Bronchus fibroblast of lung (primary cell): ENCODE results near the gene SEPTIN14. TPM values are rescaled to one million over a fixed set of nuclear protein-coding genes. Genes with fewer than 3 reads are reported as not detected.

ENCODE experiments used
- total RNA-seq: library from RNA; depleted of rRNA; stranded (reverse); fragments of >200 nt; gene quantifications from 2 replicates; pipeline ENCODE4 v1.2.3, GENCODE V29; 2015

The SEPTIN14 gene
- not detected in 2 replicates for total RNA-seq

GRCh38 chr7:55862652-55863051, at the start of gene SEPTIN14:
Gene SEPTIN14, minus strand, starts transcription at chr7:55862752. Its CDS starts 756 bp downstream, at chr7:55861996.

Other genes with a start within 250 kb of the SEPTIN14 start
- gene ZNF713, start 24.7 kb upstream of the SEPTIN14 start, total RNA-seq, result 0.67 and 1.5 TPM in 2 replicates
- gene MRPS17, start 89.1 kb upstream of the SEPTIN14 start, total RNA-seq, result 8.9 and 9.6 TPM in 2 replicates
- gene NIPSNAP2, start 101.8 kb upstream of the SEPTIN14 start, total RNA-seq, result 54.7 and 62.4 TPM in 2 replicates
- gene PSPH, start 188.7 kb upstream of the SEPTIN14 start, total RNA-seq, result 101 and 111 TPM in 2 replicates
- gene CCT6A, start 189.0 kb upstream of the SEPTIN14 start, total RNA-seq, result 153 and 157 TPM in 2 replicates
- 124 and 128 TPM in 2 replicates for gene SUMF2, start 201.5 kb upstream of the SEPTIN14 start, total RNA-seq
- 0.34 TPM in 1 of 2 replicates, not detected in the other for gene PHKG1, start 230.2 kb upstream of the SEPTIN14 start, total RNA-seq
- gene CHCHD2, start 243.7 kb upstream of the SEPTIN14 start, total RNA-seq, result 815 and 824 TPM in 2 replicates